Endothelial cell of umbilical vein (primary cell): ENCODE results near the gene CALU. TPM values are rescaled to one million over a fixed set of nuclear protein-coding genes. Genes with fewer than 3 reads are reported as not detected.

ENCODE experiments used
- BruUV-seq: library from RNA; stranded (reverse); fragments of 400-500 nt; replicated peaks from 2 replicates; lab custom pipeline; 2021; lab: Mats Ljungman, UMichigan
- CTCF ChIA-PET: fragments of 300-600, 350-600 bp; sonication (Branson Sonifier 250); formaldehyde crosslinking; loops from one replicate; lab custom pipeline; 2021; ENCODE audit warnings: antibody characterized with exemption, inconsistent platforms; lab: Charles Lee
- POLR2A ChIA-PET: fragments of 300-600, 350-600 bp; sonication (Branson Sonifier 250); formaldehyde crosslinking; loops from one replicate; lab custom pipeline; 2021; ENCODE audit warnings: antibody characterized with exemption, inconsistent platforms; lab: Charles Lee
- DNase-seq: peaks from one replicate; pipeline ENCODE4 v3.0.0-alpha.2; 2011; ENCODE audit warnings: low read depth, low spot score
- FAIRE-seq: peaks from 2 replicates; lab custom pipeline; 2011; peaks lifted over from hg19 to GRCh38; lab: Jason Lieb, UNC
- H2AFZ ChIP-seq: 2 replicates; pipeline ENCODE4 v1.6.0; 2012; ENCODE audit warnings: low read depth, low read length, control low read depth, inconsistent platforms
- H3K27ac ChIP-seq: 2 replicates; pipeline ENCODE4 v1.5.1; 2011; ENCODE audit warnings: low read depth, mild to moderate bottlenecking, control low read depth, low read length, moderate library complexity; ENCODE audit not compliant: insufficient read depth
- H3K27me3 ChIP-seq, 2 experiments: 2 replicates each; pipeline versions ENCODE4 v1.6.0 to v1.6.1; 2011; ENCODE audit warnings: low read length in 2 of 2, mixed read lengths in 1 of 2; ENCODE audit not compliant: control insufficient read depth in 2 of 2, insufficient read depth in 2 of 2
- H3K36me3 ChIP-seq, 2 experiments: 2 replicates in 1 of 2; 3 replicates in 1 of 2; pipeline ENCODE4 v1.5.1; 2011; ENCODE audit warnings: low read length in 2 of 2, mild to moderate bottlenecking in 1 of 2, moderate library complexity in 1 of 2; ENCODE audit not compliant: control insufficient read depth in 2 of 2, insufficient read depth in 2 of 2; ENCODE audit errors: extremely low read depth in 1 of 2
- H3K4me1 ChIP-seq: 3 replicates; pipeline ENCODE4 v1.5.1; 2011; ENCODE audit warnings: mild to moderate bottlenecking, low read length; ENCODE audit not compliant: control insufficient read depth, insufficient read depth; ENCODE audit errors: extremely low read depth
- H3K4me2 ChIP-seq: 2 replicates; pipeline ENCODE4 v1.6.1; 2011; ENCODE audit warnings: low read length, control low read depth, mixed read lengths; ENCODE audit not compliant: insufficient read depth
- H3K4me3 ChIP-seq, 3 experiments: fragments of 200-600 bp in 1 of 3; sonication (generic), shearing (Covaris generic) in 1 of 3; replicated peaks in 1 of 3; 2 replicates each; pipeline ENCODE4 v1.5.1; 2011 to 2016; ENCODE audit warnings: control low read depth in 3 of 3, low read length in 3 of 3, mild to moderate bottlenecking in 2 of 3, inconsistent platforms in 1 of 3, low read depth in 1 of 3, moderate library complexity in 1 of 3; ENCODE audit not compliant: insufficient read depth in 1 of 3
- H3K79me2 ChIP-seq: 2 replicates; pipeline ENCODE4 v1.6.0; 2012; ENCODE audit warnings: low read length, inconsistent platforms; ENCODE audit not compliant: control insufficient read depth, insufficient read depth
- H3K9ac ChIP-seq: replicated peaks from 2 replicates; pipeline ENCODE3; 2011; ENCODE audit warnings: low read length, control low read depth; ENCODE audit not compliant: insufficient read depth; ENCODE audit errors: extremely low read depth
- H3K9me1 ChIP-seq: replicated peaks from 3 replicates; pipeline ENCODE4 v1.6.0; 2011; ENCODE audit warnings: mild to moderate bottlenecking, low read length; ENCODE audit not compliant: control insufficient read depth, insufficient read depth; ENCODE audit errors: extremely low read depth
- H3K9me3 ChIP-seq: replicated peaks from 2 replicates; pipeline ENCODE4 v1.5.1; 2012; ENCODE audit warnings: low read length, inconsistent platforms; ENCODE audit not compliant: control insufficient read depth, insufficient read depth
- H4K20me1 ChIP-seq: replicated peaks from 2 replicates; pipeline ENCODE3; 2011; ENCODE audit warnings: mild to moderate bottlenecking, low read length; ENCODE audit not compliant: control insufficient read depth, insufficient read depth; ENCODE audit errors: extremely low read depth
- CTCF ChIP-seq, 2 donors: IDR thresholded peaks; 1 replicate in 1 of 2; 2 replicates in 1 of 2; pipeline ENCODE4 v1.5.1; 2011; ENCODE audit warnings: low read length in 2 of 2, mild to moderate bottlenecking in 2 of 2, moderate library complexity in 2 of 2, control low read depth in 1 of 2, inconsistent platforms in 1 of 2, low read depth in 1 of 2; ENCODE audit not compliant: insufficient read depth in 1 of 2; ENCODE audit errors: extremely low read depth in 1 of 2
- FOS ChIP-seq: IDR thresholded peaks from 2 replicates; pipeline ENCODE4 v1.6.1; 2011; ENCODE audit warnings: mild to moderate bottlenecking, low read length, moderate library complexity, borderline replicate concordance; ENCODE audit not compliant: insufficient read depth
- GATA2 ChIP-seq: IDR thresholded peaks from 2 replicates; pipeline ENCODE4 v1.7.0; 2011; ENCODE audit warnings: low read depth, mild to moderate bottlenecking, moderate library complexity, mixed read lengths, low read length; ENCODE audit not compliant: insufficient read length, insufficient read depth
- JUN ChIP-seq: IDR thresholded peaks from 2 replicates; pipeline ENCODE4 v1.6.1; 2011; ENCODE audit warnings: borderline replicate concordance, low read depth; ENCODE audit not compliant: insufficient read length, insufficient read depth
- MAX ChIP-seq: IDR thresholded peaks from 2 replicates; pipeline ENCODE4 v1.6.1; 2011; ENCODE audit not compliant: insufficient read depth, insufficient read length
- MYC ChIP-seq: IDR thresholded peaks from one replicate; pipeline ENCODE4 v1.6.1; 2011; ENCODE audit warnings: mild to moderate bottlenecking, low read depth, low read length
- POLR2A ChIP-seq: IDR thresholded peaks from 2 replicates; pipeline ENCODE4 v1.6.1; 2012; ENCODE audit warnings: low read depth, mild to moderate bottlenecking, control low read depth, low read length
- POLR2AphosphoS5 ChIP-seq: IDR thresholded peaks from 2 replicates; pipeline ENCODE4 v1.6.1; 2012; ENCODE audit warnings: low read depth, mild to moderate bottlenecking, control low read depth, low read length, moderate library complexity; ENCODE audit not compliant: insufficient read depth
- dilution Hi-C: fragments of 300-500 bp; cut with MboI; formaldehyde crosslinking; loops from one replicate; pipeline ENCODE4 v1.15.0; 2019; ENCODE audit warnings: low sequenced_read_pairs; ENCODE audit not compliant: extremely low pct_ligation_motif_present
- intact Hi-C: fragments of 100-400 bp; cut with micrococcal nuclease; formaldehyde crosslinking; loops from one replicate; pipeline ENCODE4 v1.10.0; 2022
- polyA plus RNA-seq, 4 experiments: library from polyadenylated mRNA; depleted of rRNA in 3 of 4; stranded (reverse) in 3 of 4; unstranded in 1 of 4; fragments of >200 nt; gene quantifications; 2 replicates each; pipeline versions ENCODE4 v1.2.1 to v1.2.3, GENCODE V29; 2011 to 2012; ENCODE audit warnings: missing spikeins in 1 of 4
- total RNA-seq: library from RNA; stranded (reverse); gene quantifications from 2 replicates; pipeline ENCODE4 v1.2.3, GENCODE V29; 2021

The CALU gene
- total and polyA plus RNA-seq, 2 donors (not counting 3 experiments of a cell fraction or from before 2014, with no cell fraction given), result 135 to 257 TPM

- dilution Hi-C loops, result no loop called here
- TF ChIP-seq JUN, result no peak
- no peak for TF ChIP-seq MAX
- no peak for TF ChIP-seq MYC
- TF ChIP-seq CTCF (IDR thresholded peaks at IDR 0.05; ENCODE audit: extremely low read depth in 1 of 2, insufficient read depth in 1 of 2, low read depth in 1 of 2, low read length in 2 of 2), result no peak
- TF ChIP-seq GATA2, result no peak
- TF ChIP-seq POLR2A, result no peak
- TF ChIP-seq POLR2AphosphoS5, result no peak
- no peak for TF ChIP-seq FOS
- POLR2A ChIA-PET, result no interaction called here
- Histone ChIP-seq H3K27ac (no peak overlapping the region), H3K9me3 (no peaks in the 10 kb centered on the region), H3K9me1 (peaks cover 2% of the 10 kb centered on the region), H3K4me3 (no peak overlapping the region), H3K4me1 (no peaks in the 10 kb centered on the region), H3K79me2 (peaks cover 49% of the 10 kb centered on the region), H2AFZ (no peak overlapping the region), H3K4me2 (no peak overlapping the region), H3K9ac (no peak overlapping the region), H4K20me1 (peaks cover 9% of the 10 kb centered on the region), H3K36me3 (peaks cover 21 to 33% of the 10 kb centered on the region in 2 experiments), H3K27me3 (no peaks in the 10 kb centered on the region)
- FAIRE-seq (no peak), DNase-seq (no peak)
- no TSS peak for BruUV-seq
- intact Hi-C loops, result no loop called here
- CTCF ChIA-PET, result interaction anchor here (0.9 to 1.5 kb wide), 2 partner anchors 12 to 87 kb away, joined by 3 read pairs; no protein-coding TSS in a partner anchor
Observed at GRCh38 chr7:128755075-128755818, 16.1 kb downstream of the CALU start.
